BJ (cell line): ENCODE data around the gene SYPL2. TPM values are rescaled to one million over a fixed set of nuclear protein-coding genes. Genes with fewer than 3 reads are reported as not detected.

Source experiments
- CTCF ChIA-PET: fragments of 350-600 bp; formaldehyde crosslinking; extraction: SDS; loops from one replicate; lab custom pipeline; 2021; ENCODE audit warnings: antibody characterized with exemption, inconsistent platforms; lab: Yijun Ruan, JAX
- POLR2A ChIA-PET: fragments of 300-600 bp; sonication (Branson Sonifier 250); formaldehyde crosslinking; extraction: SDS; loops from one replicate; lab custom pipeline; 2021; ENCODE audit warnings: antibody characterized with exemption; lab: Charles Lee
- DNase-seq: peaks from one replicate; pipeline ENCODE4 v3.0.0-alpha.2; 2011; ENCODE audit warnings: low read depth
- H3K27me3 ChIP-seq: 2 replicates; pipeline ENCODE4 v1.6.0; 2011; ENCODE audit warnings: low read length; ENCODE audit not compliant: control insufficient read depth, insufficient read depth
- H3K36me3 ChIP-seq: 2 replicates; pipeline ENCODE4 v1.5.1; 2011; ENCODE audit warnings: low read length; ENCODE audit not compliant: control insufficient read depth, insufficient read depth
- H3K4me3 ChIP-seq: 2 replicates; pipeline ENCODE4 v1.5.1; 2011; ENCODE audit warnings: low read depth, mild to moderate bottlenecking, control low read depth, low read length
- polyA plus RNA-seq: library from polyadenylated mRNA; depleted of rRNA; stranded (reverse); fragments of >200 nt; gene quantifications from 2 replicates; pipeline ENCODE4 v1.2.3, GENCODE V29; 2011
- TF ChIP-seq, protein P1 (sequence below): IDR thresholded peaks from 2 replicates; pipeline ENCODE4 v1.5.1; 2011; ENCODE audit warnings: low read depth, mild to moderate bottlenecking, control low read depth, inconsistent platforms, low read length, moderate library complexity; ENCODE audit not compliant: insufficient read depth

SYPL2 gene
- polyA plus RNA-seq, 1 experiment: 73.1 TPM

- TF ChIP-seq, protein P1, sequence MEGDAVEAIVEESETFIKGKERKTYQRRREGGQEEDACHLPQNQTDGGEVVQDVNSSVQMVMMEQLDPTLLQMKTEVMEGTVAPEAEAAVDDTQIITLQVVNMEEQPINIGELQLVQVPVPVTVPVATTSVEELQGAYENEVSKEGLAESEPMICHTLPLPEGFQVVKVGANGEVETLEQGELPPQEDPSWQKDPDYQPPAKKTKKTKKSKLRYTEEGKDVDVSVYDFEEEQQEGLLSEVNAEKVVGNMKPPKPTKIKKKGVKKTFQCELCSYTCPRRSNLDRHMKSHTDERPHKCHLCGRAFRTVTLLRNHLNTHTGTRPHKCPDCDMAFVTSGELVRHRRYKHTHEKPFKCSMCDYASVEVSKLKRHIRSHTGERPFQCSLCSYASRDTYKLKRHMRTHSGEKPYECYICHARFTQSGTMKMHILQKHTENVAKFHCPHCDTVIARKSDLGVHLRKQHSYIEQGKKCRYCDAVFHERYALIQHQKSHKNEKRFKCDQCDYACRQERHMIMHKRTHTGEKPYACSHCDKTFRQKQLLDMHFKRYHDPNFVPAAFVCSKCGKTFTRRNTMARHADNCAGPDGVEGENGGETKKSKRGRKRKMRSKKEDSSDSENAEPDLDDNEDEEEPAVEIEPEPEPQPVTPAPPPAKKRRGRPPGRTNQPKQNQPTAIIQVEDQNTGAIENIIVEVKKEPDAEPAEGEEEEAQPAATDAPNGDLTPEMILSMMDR: no peak
Measured at GRCh38 chr1:109479901-109480300, 13.6 kb downstream of the SYPL2 start.

GRCh38 chr1:109481646-109482045, 15.3 kb downstream of the SYPL2 start:
- CTCF ChIA-PET: interaction anchor here (1.1 to 32.2 kb wide), 3 partner anchors 17 to 53 kb away, joined by 7 to 1371 read pairs (median 23); partner anchors contain the start of gene GPR61
- POLR2A ChIA-PET: interaction anchor here (0.7 kb wide), 1 partner anchor 40 kb away, joined by 4 read pairs; no protein-coding TSS in a partner anchor
- DNase-seq: no peak
- TF ChIP-seq, protein P1: no peak
- Histone ChIP-seq H3K4me3 (no peak overlapping the region), H3K36me3 (peaks cover 27% of the 10 kb centered on the region), H3K27me3 (no peaks in the 10 kb centered on the region)

More at GRCh38 chr1:109479901-109480300, 13.6 kb downstream of the SYPL2 start:
- Histone ChIP-seq H3K36me3 (peaks cover 25% of the 10 kb centered on the region), H3K27me3 (no peaks in the 10 kb centered on the region), H3K4me3 (no peak overlapping the region)
- ChIA-PET CTCF (interaction anchor here (1.0 to 4.6 kb wide), 2 partner anchors 18 to 52 kb away, joined by 3 to 23 read pairs; no protein-coding TSS in a partner anchor), POLR2A (no interaction called here)
- DNase-seq: no peak

GRCh38 chr1:109482242-109482641, 15.9 kb downstream of the SYPL2 start:
- peaks cover 26% of the 10 kb centered on the region for H3K36me3 ChIP-seq
- H3K4me3 ChIP-seq: no peak overlapping the region
- no peaks in the 10 kb centered on the region for H3K27me3 ChIP-seq
- POLR2A ChIA-PET: no interaction called here
- no peak for DNase-seq
- TF ChIP-seq, protein P1: no peak
- CTCF ChIA-PET: interaction anchor here (0.7 to 32.2 kb wide), 3 partner anchors 17 to 218 kb away, joined by 3 to 1371 read pairs (median 7); partner anchors contain the start of gene GPR61

DNA sequence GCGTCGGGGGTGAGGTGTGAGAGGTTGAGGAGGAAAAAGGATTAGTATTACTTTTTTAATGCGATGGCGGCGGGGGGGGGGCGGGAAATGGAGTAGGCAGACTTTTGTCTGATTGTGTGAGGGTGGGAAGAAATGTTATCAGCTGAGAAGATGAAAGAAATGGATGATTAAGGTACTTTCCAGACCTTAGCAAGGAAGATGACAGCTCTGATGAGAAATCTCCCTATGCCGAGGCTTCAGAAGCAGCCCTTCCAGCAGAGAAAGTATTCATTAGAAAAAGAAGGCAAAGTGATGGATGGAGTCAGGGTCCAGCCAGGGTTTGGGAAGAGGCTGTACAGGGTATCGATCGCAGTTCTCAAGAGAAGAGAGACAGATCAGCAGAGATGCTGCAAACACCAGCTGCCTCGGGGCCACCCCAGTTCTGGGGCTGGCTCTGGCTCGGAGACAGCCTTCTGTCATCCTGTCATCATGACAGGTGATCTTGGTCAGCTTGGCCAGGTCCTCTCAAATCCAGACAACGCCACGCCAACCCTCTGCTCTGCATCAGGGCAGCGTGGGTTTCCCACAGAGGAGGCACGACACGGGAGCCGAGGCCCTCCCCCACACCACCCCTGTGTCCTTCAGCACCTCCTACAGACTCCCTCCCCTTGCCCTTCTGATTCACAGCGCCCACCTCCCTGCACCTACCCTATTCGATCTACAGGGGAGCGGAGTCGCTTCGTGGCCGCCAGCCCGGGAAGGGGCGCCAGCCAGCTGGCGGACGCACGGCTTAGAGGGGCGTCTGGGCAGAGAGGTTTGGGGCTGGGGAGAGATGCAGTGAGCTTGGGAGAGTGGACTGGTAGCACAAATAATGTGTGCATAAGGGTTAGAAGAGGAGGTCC, 16.7 kb downstream of the SYPL2 start:
- DNase-seq: no peak

More for the DNA sequence above, 16.7 kb downstream of the SYPL2 start:
- TF ChIP-seq, protein P1: no peak
- Histone ChIP-seq H3K4me3 (peak overlapping the region; percentile 46), H3K27me3 (no peaks in the 10 kb centered on the region), H3K36me3 (peaks cover 26% of the 10 kb centered on the region)
- ChIA-PET CTCF (interaction anchor here (0.7 to 32.2 kb wide), 5 partner anchors 11 to 219 kb away, joined by 3 to 1371 read pairs (median 12); partner anchors contain the start of genes CYB561D1 and GPR61), POLR2A (interaction anchor here (0.7 to 1.0 kb wide), 2 partner anchors 42 to 139 kb away, joined by 3 to 21 read pairs; no protein-coding TSS in a partner anchor)
